Muscle layer of colon (tissue), 2 donors: ENCODE results near the gene TMTC2.

Experiments
- H3K27ac ChIP-seq: one replicate; pipeline ENCODE4 v1.7.0; 2013; ENCODE audit warnings: low read depth, mild to moderate bottlenecking, low read length, moderate library complexity
- H3K27me3 ChIP-seq, 2 donors: one replicate each; pipeline ENCODE4 v1.7.0; 2013; ENCODE audit warnings: low read length in 2 of 2, mild to moderate bottlenecking in 2 of 2; ENCODE audit not compliant: insufficient read depth in 2 of 2, control insufficient read depth in 1 of 2
- H3K36me3 ChIP-seq: one replicate; pipeline ENCODE4 v1.7.0; 2013; ENCODE audit warnings: mild to moderate bottlenecking, low read length; ENCODE audit not compliant: insufficient read depth
- H3K4me1 ChIP-seq: one replicate; pipeline ENCODE4 v1.7.0; 2013; ENCODE audit warnings: mild to moderate bottlenecking, low read length; ENCODE audit not compliant: insufficient read depth
- H3K4me3 ChIP-seq, 2 donors: one replicate each; pipeline ENCODE4 v1.7.0; 2013; ENCODE audit warnings: low read length in 2 of 2, low read depth in 1 of 2, mild to moderate bottlenecking in 1 of 2, moderate library complexity in 1 of 2
- H3K9ac ChIP-seq: one replicate; pipeline ENCODE4 v1.7.0; 2013; ENCODE audit warnings: low read length
- H3K9me3 ChIP-seq: one replicate; pipeline ENCODE4 v1.7.0; 2013; ENCODE audit warnings: mild to moderate bottlenecking, low read length
- donor health status: abdominal sarcoma.
- donor health status: Adenocarcinoma of cecum.

Gene TMTC2

DNA sequence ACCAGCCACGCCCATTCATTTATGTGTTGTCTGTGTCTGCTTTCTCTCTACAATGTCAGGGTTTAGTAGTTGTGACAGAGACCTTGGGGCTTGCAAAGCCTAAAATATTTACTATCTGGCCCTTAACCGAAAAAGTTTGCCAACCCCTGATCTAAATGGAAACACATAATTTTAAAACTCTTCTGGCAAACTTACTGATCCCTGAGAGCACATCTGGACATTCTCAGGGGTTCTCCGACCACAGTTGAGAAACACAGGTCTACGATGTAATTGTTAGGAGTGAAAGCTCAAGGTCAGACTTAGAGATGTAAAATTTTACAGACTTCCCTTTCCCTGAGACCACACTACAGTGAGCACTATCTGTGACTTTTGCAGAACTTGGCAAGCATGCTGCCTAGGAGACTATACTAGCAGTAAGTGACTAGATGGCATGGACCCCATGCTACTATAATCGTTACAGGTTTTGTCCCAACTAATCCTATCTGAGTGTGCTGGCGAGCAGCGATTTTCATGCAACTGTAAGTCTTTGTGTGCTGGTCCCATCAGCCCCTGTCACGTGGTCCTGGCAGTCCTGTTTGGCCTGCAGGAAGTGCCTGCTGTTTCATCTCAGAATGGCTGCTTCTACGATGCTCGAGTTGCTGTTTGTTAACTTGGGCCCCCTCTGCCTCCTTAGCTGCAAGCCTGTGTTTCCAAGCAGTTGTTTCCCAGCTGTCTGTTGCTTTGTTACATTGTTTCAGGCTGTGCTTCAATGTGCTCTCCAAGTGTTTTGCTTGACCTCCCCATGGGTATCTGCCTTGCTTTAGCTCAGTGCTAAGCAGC lies 21.6 kb downstream of the TMTC2 start:
- no peaks in the 10 kb centered on the region for H3K36me3 ChIP-seq
- peak overlapping the region; percentile 56 for H3K27ac ChIP-seq
- no peak overlapping the region for H3K9ac ChIP-seq
- H3K4me1 ChIP-seq, result peaks cover 52% of the 10 kb centered on the region
- peak overlapping the region; percentile 9 to 15 for H3K4me3 ChIP-seq
- H3K27me3 ChIP-seq, result no peaks in the 10 kb centered on the region
- no peaks in the 10 kb centered on the region for H3K9me3 ChIP-seq

DNA sequence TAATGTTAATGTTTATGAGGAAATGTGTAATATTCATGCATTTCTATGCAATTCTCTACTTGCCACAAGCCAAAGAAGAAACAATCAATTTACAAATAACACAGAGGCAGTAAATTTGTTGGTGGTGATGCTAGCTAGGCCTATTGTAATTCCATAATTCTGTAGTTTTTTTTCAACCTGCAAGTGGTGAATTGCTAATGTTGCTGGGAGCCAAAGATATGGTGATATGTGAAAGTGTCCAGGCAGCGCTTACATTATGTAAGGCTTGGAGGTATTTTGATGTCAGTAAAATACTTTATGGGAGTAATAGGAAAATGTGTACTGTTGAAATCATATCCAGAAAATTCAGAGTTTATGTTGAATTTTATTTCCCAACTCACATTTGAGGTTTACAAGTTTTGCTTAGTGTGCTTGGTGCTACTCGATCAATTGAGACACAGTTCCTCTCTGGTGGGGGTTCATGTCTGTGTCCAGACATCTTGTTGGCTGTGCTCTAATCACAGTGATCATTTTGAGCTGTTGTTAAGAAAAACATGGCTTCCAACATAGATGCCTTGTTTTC lies 23.2 kb downstream of the TMTC2 start:
- Histone ChIP-seq H3K9me3 (no peaks in the 10 kb centered on the region), H3K9ac (no peak overlapping the region), H3K27me3 (no peaks in the 10 kb centered on the region), H3K36me3 (no peaks in the 10 kb centered on the region), H3K4me3 (no peak overlapping the region), H3K4me1 (peaks cover 52% of the 10 kb centered on the region), H3K27ac (no peak overlapping the region)

DNA sequence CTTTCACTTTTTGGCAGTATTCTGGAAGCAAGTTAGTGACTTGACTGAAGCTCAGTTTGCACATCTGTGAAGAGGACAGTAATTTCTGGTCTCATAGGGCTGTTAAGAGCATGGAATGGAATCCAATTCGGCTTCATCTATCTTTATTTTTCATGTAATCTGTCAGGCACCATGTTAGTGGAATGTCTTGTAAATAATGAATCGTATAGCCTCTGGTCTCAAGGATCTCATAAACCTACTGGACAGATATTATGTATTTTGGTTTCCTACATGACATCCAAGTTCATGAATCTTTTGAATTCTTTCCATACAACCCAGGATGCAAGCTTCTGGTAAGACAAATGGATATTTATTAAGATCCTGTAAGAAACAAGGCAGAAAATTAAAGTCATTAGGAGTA lies 24.0 kb downstream of the TMTC2 start:
- Histone ChIP-seq H3K27me3 (no peaks in the 10 kb centered on the region), H3K9me3 (no peaks in the 10 kb centered on the region), H3K27ac (peak overlapping the region; percentile 15), H3K36me3 (no peaks in the 10 kb centered on the region), H3K9ac (no peak overlapping the region), H3K4me1 (peaks cover 52% of the 10 kb centered on the region), H3K4me3 (no peak overlapping the region)

DNA sequence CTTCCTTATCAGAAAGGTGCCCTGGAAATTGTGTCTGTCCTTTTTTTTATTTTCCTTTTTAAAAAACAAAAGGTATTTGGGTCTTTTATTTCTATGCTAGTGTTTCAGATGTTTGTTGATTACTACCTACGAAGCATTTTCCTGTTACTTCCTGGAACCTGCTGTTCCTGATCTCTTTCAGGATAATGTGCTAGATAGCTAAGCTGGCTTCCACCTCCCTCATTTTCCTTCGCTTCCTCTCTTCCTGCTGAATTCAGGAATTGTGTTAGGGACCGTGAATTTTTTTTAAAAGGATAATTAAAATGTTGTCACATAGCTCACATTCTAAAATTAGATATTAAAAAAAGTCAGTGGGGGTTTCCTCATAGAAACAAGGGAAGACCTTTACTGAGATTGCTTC lies 27.7 kb downstream of the TMTC2 start:
- no peaks in the 10 kb centered on the region for H3K9me3 ChIP-seq
- peaks cover 31% of the 10 kb centered on the region for H3K4me1 ChIP-seq
- H3K27ac ChIP-seq, result no peak overlapping the region
- no peaks in the 10 kb centered on the region for H3K36me3 ChIP-seq
- H3K27me3 ChIP-seq, result no peaks in the 10 kb centered on the region
- no peak overlapping the region for H3K4me3 ChIP-seq
- no peak overlapping the region for H3K9ac ChIP-seq

DNA sequence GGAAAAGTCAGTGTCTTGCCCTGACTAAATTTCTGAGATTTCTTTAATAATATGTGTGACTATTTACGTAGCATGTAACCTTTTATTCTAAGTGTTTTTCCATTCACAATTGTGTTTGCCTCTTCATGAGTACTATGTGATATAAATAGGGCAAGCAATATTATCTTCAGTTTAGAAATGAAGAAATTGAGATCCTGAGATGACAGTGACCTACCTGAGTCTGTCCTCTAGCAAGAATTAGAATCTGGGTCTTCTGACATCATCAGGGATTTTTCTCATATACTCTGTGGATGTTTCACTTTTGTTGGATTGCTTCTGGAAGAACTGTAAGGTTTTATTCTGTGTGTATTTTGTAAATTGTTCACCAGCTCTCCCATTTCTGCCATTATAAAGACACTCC lies 35.0 kb downstream of the TMTC2 start:
- Histone ChIP-seq H3K4me1 (peaks cover 5% of the 10 kb centered on the region), H3K27ac (no peak overlapping the region), H3K36me3 (no peaks in the 10 kb centered on the region), H3K27me3 (no peaks in the 10 kb centered on the region), H3K9ac (no peak overlapping the region), H3K4me3 (no peak overlapping the region), H3K9me3 (no peaks in the 10 kb centered on the region)

DNA sequence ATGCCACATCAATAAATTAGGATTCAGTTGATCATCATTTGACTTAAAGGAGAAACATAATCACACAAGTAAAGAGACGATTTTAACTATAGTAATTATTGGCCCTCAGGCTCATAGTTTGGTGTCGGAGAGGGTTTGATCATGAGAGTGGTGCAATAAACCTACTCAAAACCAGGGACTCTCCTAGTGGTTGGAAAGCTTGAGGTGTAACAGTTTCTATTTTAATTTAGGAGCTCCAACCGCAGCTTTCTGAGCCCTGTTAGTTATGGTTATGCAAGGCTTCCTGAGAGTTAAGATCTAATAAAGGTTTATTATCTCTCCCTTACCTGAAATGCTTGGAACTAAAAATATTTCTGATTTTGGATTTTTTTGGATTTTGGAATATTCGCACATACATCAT lies 36.4 kb downstream of the TMTC2 start:
- Histone ChIP-seq H3K4me3 (no peak overlapping the region), H3K9me3 (no peaks in the 10 kb centered on the region), H3K27me3 (no peaks in the 10 kb centered on the region), H3K36me3 (no peaks in the 10 kb centered on the region), H3K27ac (no peak overlapping the region), H3K4me1 (no peaks in the 10 kb centered on the region), H3K9ac (no peak overlapping the region)

DNA sequence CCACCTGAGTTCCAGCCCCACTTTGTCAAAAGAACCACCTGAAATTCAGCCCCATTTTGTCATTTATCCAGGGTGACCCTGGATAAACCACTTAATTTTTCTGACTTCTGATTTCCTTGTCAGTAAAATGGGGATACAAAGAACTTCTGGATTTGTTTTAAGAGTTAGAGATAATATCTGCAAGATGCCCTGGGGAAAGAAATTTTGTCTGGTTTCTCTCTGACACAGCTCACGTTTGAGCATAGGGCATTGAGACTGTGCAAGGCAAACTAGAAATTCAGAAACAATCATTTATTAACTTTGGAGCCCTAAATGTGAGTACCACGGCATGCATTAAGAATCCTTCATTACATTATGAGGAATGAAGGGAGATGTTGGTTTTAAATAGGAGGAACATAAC lies 37.2 kb downstream of the TMTC2 start:
- Histone ChIP-seq H3K27ac (no peak overlapping the region), H3K9me3 (no peaks in the 10 kb centered on the region), H3K27me3 (no peaks in the 10 kb centered on the region), H3K4me3 (no peak overlapping the region), H3K36me3 (no peaks in the 10 kb centered on the region), H3K9ac (no peak overlapping the region), H3K4me1 (no peaks in the 10 kb centered on the region)

DNA sequence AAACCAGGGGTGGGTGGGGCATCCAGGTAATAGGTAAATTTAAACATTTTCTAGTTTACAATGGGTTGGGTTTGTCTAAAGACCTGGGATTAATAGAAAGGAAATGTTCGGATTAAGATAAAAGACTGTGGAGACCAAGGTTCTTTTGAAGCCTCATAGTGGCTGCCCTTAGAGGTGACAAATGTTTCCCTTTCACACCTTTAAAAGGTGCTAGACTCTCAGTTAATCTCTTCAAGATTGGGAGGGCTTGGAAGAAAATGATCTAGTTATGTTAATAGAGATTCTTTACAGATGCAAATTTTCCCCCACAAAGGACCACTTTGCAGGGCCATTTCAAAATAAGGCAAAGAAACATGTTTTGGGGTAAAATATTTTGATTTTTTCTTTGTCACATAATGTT lies 39.0 kb downstream of the TMTC2 start:
- H3K36me3 ChIP-seq, result no peaks in the 10 kb centered on the region
- no peak overlapping the region for H3K4me3 ChIP-seq
- H3K9me3 ChIP-seq, result no peaks in the 10 kb centered on the region
- H3K27me3 ChIP-seq, result no peaks in the 10 kb centered on the region
- no peak overlapping the region for H3K9ac ChIP-seq
- no peak overlapping the region for H3K27ac ChIP-seq
- peaks cover 2% of the 10 kb centered on the region for H3K4me1 ChIP-seq

DNA sequence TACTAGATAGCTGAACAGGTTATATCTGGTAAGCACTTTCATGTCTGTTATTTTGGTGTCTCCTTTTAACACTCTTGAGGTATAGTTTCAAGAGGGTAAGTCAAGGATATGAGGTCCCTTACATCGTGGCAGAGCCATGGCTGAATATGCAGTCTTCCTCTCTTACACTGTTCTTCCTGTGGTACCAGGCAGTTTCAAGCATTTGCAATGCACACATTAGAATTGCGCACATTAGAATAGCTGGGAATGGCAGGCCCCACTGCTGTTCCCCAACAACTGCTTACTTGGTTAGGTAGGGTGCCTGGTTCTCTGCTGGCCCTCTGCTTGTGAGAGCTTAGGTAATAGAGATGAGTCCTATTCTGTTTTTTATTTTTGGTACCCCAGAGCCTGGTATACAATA lies 41.2 kb downstream of the TMTC2 start:
- peaks cover 6% of the 10 kb centered on the region for H3K4me1 ChIP-seq
- no peak overlapping the region for H3K27ac ChIP-seq

DNA sequence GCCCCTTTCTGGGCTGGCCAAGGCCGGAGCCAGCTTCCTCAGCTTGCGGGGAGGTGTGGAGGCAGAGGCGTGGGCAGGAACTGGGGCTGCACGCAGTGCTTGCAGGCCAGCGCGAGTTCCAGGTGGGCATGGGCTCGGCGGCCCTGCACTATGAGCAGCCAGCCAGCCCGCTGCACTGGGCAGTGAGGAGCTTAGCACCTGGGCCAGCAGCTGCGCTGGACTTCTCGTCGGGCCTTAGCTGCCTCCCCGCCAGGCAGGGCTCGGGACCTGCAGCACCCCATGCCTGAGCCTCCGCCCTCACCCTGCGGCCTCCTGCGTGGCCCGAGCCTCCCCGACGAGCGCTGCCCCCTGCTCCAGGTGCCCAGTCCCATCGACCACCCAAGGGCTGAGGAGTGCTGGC lies 42.0 kb downstream of the TMTC2 start:
- no peak overlapping the region for H3K27ac ChIP-seq
- no peaks in the 10 kb centered on the region for H3K9me3 ChIP-seq
- peaks cover 6% of the 10 kb centered on the region for H3K4me1 ChIP-seq
- H3K9ac ChIP-seq, result no peak overlapping the region
- H3K4me3 ChIP-seq, result no peak overlapping the region
- peaks cover under 1% of the 10 kb centered on the region for H3K36me3 ChIP-seq
- H3K27me3 ChIP-seq, result no peaks in the 10 kb centered on the region

More for the DNA sequence above, 41.2 kb downstream of the TMTC2 start:
- H3K9ac ChIP-seq, result no peak overlapping the region
- no peaks in the 10 kb centered on the region for H3K27me3 ChIP-seq
- no peak overlapping the region for H3K4me3 ChIP-seq
- no peaks in the 10 kb centered on the region for H3K9me3 ChIP-seq
- H3K36me3 ChIP-seq, result no peaks in the 10 kb centered on the region

DNA sequence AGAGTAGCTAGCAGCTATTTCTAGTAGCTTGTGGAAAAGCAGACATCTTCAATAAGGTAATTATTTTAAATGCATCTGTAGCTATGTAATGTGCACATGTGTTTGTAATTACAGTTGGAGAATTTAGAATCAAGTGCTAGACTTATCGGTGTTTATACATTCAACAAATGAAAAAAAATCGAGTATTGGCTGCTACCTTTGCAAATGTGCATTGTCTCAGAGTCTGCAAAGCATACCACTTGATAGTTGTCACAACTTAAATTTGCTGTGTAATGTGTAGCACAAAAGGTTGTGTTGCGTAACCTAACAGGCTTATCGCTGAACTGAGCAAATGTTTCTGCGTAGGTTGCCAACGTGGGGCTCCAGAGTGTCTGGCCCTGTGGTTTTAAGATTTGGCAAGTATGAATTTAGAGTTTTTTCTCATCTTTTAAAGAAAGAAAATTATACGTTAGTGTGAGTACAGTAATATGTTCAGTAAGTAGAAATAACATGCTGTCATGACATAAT lies 44.3 kb downstream of the TMTC2 start:
- Histone ChIP-seq H3K27me3 (no peaks in the 10 kb centered on the region), H3K9ac (no peak overlapping the region), H3K4me1 (peaks cover 6% of the 10 kb centered on the region), H3K27ac (no peak overlapping the region), H3K9me3 (no peaks in the 10 kb centered on the region), H3K36me3 (peaks cover 3% of the 10 kb centered on the region), H3K4me3 (no peak overlapping the region)
